ENCODE measurements around the gene RGS3.
A peak's percentile ranks its signal among the peaks of the same experiment; 100 is the strongest.

Gene RGS3

DNA sequence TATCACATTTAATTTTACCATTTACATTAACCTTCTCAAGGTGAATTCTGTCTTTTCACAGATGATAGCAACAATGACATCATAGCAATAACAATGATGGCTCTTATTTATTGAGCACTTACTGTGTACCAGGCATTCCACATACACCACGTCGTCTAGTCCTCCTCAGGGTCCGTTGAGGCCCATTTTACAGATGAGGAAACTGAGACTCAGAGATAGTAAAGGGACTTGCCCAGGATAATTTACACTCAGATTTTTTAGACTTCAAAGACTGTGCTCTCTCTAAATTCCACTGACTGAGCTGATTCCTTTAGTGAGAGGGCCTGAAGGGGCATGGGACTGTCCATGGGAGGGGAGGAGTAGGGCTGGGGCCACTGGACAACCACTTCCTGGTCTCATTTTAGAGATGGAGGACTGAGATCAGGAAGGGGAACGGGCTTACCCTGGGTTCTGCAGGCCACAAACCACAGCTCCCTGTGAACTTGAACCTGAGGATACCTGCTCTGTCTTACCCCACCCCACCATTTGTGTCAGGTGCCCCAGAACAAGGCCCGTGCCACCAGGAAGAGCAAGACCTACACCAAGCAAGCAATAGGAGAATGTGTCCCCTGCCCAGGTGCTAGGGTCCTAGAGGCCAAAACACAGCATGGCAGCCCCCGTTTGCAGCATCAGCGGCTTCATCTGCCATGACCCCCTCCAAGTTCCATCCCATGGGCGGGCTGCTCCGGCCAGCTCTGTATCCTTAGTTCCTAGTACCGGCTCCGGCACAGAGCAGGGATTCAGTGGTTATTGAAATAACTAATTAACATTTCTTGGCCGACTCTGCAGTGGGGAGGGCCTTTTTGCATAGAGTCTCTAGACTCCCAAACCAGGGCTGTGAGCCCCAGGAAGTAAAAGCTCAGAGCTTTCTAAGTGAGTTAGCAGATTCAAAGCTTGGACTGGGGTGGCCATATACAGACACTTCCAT, 96.6 kb downstream of the RGS3 start:
- Mint-ChIP-seq H3K9me3 (no peaks in the 10 kb centered on the region), H3K4me3 (no peak overlapping the region), H3K27me3 (peaks cover under 1% of the 10 kb centered on the region), H3K27ac (no peak overlapping the region), H3K36me3 (no peaks in the 10 kb centered on the region), H3K4me1 (peaks cover 1% of the 10 kb centered on the region)
- DNase-seq (ENCODE audit: low spot score in 2 of 2) (no peak), ATAC-seq (ENCODE audit: low read depth) (no peak)

- no peaks in the 10 kb centered on the region for H3K9me3 Mint-ChIP-seq
- H3K4me1 Mint-ChIP-seq = peaks cover 15% of the 10 kb centered on the region
- ATAC-seq (ENCODE audit: low read depth) (no peak), DNase-seq (ENCODE audit: low spot score in 2 of 2) (no peak)
- H3K27me3 Mint-ChIP-seq = peaks cover 7% of the 10 kb centered on the region
- H3K36me3 Mint-ChIP-seq = no peaks in the 10 kb centered on the region
- no peak overlapping the region for H3K27ac Mint-ChIP-seq
- H3K4me3 Mint-ChIP-seq = no peak overlapping the region
Observed at GRCh38 chr9:113562653-113563381, 99.3 kb downstream of the RGS3 start.

- H3K4me3 Mint-ChIP-seq = no peak overlapping the region
- ATAC-seq (ENCODE audit: low read depth) (no peak), DNase-seq (ENCODE audit: low spot score in 2 of 2) (no peak)
- H3K27me3 Mint-ChIP-seq = peaks cover 7% of the 10 kb centered on the region
- no peak overlapping the region for H3K27ac Mint-ChIP-seq
- no peaks in the 10 kb centered on the region for H3K9me3 Mint-ChIP-seq
- peaks cover 15% of the 10 kb centered on the region for H3K4me1 Mint-ChIP-seq
- no peaks in the 10 kb centered on the region for H3K36me3 Mint-ChIP-seq
Observed at GRCh38 chr9:113563826-113564497, 100.4 kb downstream of the RGS3 start.

GRCh38 chr9:113564498-113565237, 101.1 kb downstream of the RGS3 start:
- Mint-ChIP-seq H3K27me3 (peaks cover 9% of the 10 kb centered on the region), H3K4me3 (peak overlapping the region; percentile 75), H3K9me3 (no peaks in the 10 kb centered on the region), H3K4me1 (peaks cover 18% of the 10 kb centered on the region), H3K36me3 (no peaks in the 10 kb centered on the region), H3K27ac (peak overlapping the region; percentile 55)
- DNase-seq (ENCODE audit: low spot score in 2 of 2) = no peak
- no peak for ATAC-seq (ENCODE audit: low read depth)

GRCh38 chr9:113566016-113566711, 102.6 kb downstream of the RGS3 start:
- Mint-ChIP-seq H3K4me1 (peaks cover 18% of the 10 kb centered on the region), H3K27me3 (peaks cover 9% of the 10 kb centered on the region), H3K9me3 (no peaks in the 10 kb centered on the region), H3K4me3 (no peak overlapping the region), H3K36me3 (no peaks in the 10 kb centered on the region), H3K27ac (no peak overlapping the region)
- no peak for DNase-seq (ENCODE audit: low spot score in 2 of 2)
- ATAC-seq (ENCODE audit: low read depth) = no peak

- ATAC-seq (ENCODE audit: low read depth) (no peak), DNase-seq (ENCODE audit: low spot score in 2 of 2) (no peak)
- Mint-ChIP-seq H3K4me1 (peaks cover 18% of the 10 kb centered on the region), H3K27ac (no peak overlapping the region), H3K27me3 (peaks cover 9% of the 10 kb centered on the region), H3K4me3 (no peak overlapping the region), H3K36me3 (no peaks in the 10 kb centered on the region), H3K9me3 (no peaks in the 10 kb centered on the region)
Observed at GRCh38 chr9:113566712-113567071, 103.2 kb downstream of the RGS3 start.

DNA sequence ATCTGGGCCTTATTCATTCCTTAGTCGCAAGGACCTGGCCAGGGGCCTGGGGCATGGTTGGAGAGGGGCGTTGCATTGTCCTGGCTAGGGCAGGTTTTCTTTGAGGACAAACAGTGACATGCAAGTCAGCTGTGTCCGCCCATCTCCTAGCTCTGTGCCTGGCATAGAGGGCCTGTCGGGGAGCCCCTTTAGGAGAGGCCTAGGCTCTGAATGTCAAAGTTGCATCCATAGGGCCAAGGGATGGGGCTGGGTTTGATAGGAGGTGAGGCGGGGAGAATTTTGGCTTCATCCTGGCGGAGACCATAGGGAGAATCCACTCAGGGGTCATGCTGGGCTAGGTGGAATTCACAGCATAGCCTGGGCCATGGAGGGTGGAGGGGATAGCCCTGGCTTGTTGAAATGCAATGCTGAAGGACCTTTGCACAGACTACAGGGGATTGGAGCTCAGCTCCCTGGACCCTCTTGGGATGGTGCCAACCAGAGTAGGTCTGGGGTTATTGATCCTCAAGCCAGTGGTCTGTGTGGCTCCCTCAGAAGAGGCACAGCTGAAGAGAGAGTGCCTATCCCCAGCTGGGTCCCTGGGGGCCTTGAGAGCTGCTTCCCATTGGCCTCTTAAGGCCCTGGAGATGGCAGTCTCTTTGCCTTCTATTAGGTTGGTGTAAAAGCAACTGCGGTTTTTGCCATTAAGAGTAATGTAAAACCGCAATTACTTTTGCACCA, 104.0 kb downstream of the RGS3 start:
- no peak overlapping the region for H3K4me3 Mint-ChIP-seq

DNA sequence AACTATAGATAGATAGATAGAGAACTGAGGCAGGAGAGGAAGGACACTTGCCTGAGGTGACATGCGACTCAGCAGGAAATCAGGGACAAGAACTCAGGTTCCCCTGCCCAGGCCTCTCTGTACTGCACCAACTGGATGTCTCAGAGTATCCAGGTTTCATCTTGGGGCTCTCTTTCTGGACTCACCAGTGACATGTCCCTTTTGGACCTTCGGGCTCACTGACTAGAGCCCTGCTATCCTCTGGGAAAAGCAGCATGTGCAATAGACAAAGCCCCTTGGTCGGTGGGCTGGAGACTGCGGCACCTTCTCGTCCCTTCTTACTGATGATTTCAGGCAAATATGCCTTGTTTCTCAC, 104.5 kb downstream of the RGS3 start:
- no peaks in the 10 kb centered on the region for H3K36me3 Mint-ChIP-seq
- DNase-seq (ENCODE audit: low spot score in 2 of 2) (no peak), ATAC-seq (ENCODE audit: low read depth) (no peak)
- H3K4me3 Mint-ChIP-seq = no peak overlapping the region
- H3K27me3 Mint-ChIP-seq = peaks cover 9% of the 10 kb centered on the region
- peaks cover 18% of the 10 kb centered on the region for H3K4me1 Mint-ChIP-seq
- H3K9me3 Mint-ChIP-seq = no peaks in the 10 kb centered on the region
- no peak overlapping the region for H3K27ac Mint-ChIP-seq

More for the DNA sequence above, 104.0 kb downstream of the RGS3 start:
- no peaks in the 10 kb centered on the region for H3K9me3 Mint-ChIP-seq
- H3K36me3 Mint-ChIP-seq = no peaks in the 10 kb centered on the region
- H3K27me3 Mint-ChIP-seq = peaks cover 9% of the 10 kb centered on the region
- ATAC-seq (ENCODE audit: low read depth) = no peak
- peaks cover 18% of the 10 kb centered on the region for H3K4me1 Mint-ChIP-seq
- no peak overlapping the region for H3K27ac Mint-ChIP-seq
- no peak for DNase-seq (ENCODE audit: low spot score in 2 of 2)

DNA sequence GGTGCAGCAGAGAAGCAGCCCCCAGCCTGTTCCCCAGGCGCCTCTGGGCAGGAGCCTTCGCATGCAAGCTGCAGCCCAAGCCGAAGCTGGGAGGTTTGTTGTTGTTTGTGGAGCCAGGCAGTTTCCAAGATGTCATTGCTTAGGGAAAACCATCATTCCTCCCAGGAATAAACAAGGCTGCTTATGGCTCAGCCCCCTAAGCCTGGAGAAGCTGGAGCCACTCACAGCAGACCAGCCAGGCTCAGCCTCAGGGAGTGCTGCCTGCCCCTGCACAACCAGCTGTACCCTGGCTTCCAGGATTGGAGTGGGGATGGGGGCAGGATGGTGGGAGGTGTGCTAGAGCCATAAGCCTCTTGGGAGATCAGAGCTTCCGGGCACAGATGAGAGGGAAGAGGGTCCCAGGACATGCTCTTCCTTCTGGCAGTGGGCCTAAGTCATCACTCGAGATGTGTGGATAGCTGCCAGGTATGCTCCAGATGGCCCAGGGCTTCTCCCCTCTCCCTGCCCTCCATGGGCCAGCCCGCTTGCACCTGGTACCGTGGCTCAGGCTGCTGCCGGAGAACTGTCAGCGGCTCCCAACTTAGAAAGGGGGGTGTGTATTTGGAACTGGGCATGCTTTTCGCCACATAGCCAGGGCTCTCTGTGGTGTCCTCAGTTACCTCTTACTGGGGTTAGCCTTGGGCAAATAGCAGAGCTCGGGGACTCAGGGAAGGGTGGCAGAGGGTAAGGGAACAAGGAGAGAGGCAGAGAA, 105.2 kb downstream of the RGS3 start:
- peaks cover 18% of the 10 kb centered on the region for H3K4me1 Mint-ChIP-seq
- H3K4me3 Mint-ChIP-seq = no peak overlapping the region
- no peak overlapping the region for H3K27ac Mint-ChIP-seq
- DNase-seq (ENCODE audit: low spot score in 2 of 2) = no peak
- no peaks in the 10 kb centered on the region for H3K36me3 Mint-ChIP-seq
- no peaks in the 10 kb centered on the region for H3K9me3 Mint-ChIP-seq
- no peak for ATAC-seq (ENCODE audit: low read depth)
- H3K27me3 Mint-ChIP-seq = peaks cover 9% of the 10 kb centered on the region

DNA sequence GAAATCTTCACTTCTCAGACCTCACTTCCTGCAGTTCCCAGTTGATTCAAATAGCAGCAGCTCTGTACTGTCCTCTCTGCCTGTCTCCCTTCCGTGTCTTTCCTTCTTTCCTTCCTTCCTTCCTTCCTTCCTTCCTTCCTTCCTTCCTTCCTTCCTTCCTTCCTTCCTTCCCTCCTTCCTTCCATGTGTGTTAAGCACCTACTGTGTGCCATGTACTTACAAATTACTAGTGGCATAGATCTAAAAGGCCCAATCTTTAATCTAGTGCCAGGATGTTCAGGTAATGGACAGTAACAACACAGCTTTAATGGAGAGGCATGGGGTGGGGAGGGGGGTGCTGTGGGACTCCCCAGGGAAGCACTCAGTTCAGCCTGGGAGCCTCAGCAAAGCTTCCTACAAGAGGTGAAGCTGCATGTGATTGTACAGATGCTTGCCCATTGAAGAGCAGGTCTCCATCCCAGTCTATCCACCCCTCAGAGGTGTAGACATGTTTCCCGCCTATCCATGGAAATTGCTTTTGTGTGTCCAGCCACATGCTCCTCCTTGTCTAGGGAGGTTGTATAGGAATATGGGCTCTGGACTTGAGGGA, 106.0 kb downstream of the RGS3 start:
- ATAC-seq (ENCODE audit: low read depth) (no peak), DNase-seq (ENCODE audit: low spot score in 2 of 2) (no peak)
- peaks cover 23% of the 10 kb centered on the region for H3K4me1 Mint-ChIP-seq
- H3K36me3 Mint-ChIP-seq = no peaks in the 10 kb centered on the region
- H3K27me3 Mint-ChIP-seq = peaks cover 10% of the 10 kb centered on the region
- no peak overlapping the region for H3K27ac Mint-ChIP-seq
- no peaks in the 10 kb centered on the region for H3K9me3 Mint-ChIP-seq
- H3K4me3 Mint-ChIP-seq = no peak overlapping the region

DNA sequence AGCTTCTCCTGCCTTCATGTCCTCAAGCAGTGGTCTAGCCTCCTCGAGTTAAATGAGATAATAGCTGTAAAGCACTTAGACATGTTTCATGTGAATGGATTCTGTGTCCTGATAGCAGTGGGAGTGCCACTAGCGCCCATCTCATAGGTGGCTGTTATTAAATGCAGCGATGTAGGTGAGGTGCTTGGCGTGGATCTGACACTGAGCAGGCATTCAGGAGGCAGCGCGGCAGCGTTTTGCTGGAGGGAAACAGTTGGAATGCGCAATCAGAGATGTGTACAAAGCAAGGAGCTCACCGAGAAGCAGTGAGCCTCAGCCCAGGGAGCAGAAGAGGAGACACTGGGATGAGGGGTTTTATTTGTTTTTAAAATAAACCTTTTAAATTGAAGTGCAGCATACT, 106.6 kb downstream of the RGS3 start:
- H3K4me1 Mint-ChIP-seq = peaks cover 22% of the 10 kb centered on the region
- peaks cover 10% of the 10 kb centered on the region for H3K27me3 Mint-ChIP-seq
- no peak for DNase-seq (ENCODE audit: low spot score in 2 of 2)
- no peak overlapping the region for H3K4me3 Mint-ChIP-seq
- no peaks in the 10 kb centered on the region for H3K36me3 Mint-ChIP-seq
- H3K9me3 Mint-ChIP-seq = no peaks in the 10 kb centered on the region
- H3K27ac Mint-ChIP-seq = no peak overlapping the region
- no peak for ATAC-seq (ENCODE audit: low read depth)

All from memory B cell (primary cell).